K562 (cell line): ENCODE measurements around the gene MMP28. TPM values are rescaled to one million over a fixed set of nuclear protein-coding genes. Genes with fewer than 3 reads are reported as not detected.

ENCODE experiments used
- ATAC-seq: fragments of 200-7000 bp; cut with Tn5 transposase; 3 replicates; pipeline ENCODE4 v1.9.1; 2020; ENCODE audit warnings: moderate library complexity
- BruUV-seq: library from RNA; stranded (reverse); fragments of 400-500 nt; replicated peaks from 2 replicates; lab custom pipeline; 2021; lab: Mats Ljungman, UMichigan
- CTCF ChIA-PET: fragments of 300-600 bp; formaldehyde crosslinking; extraction: SDS; loops from one replicate; lab custom pipeline; 2021; ENCODE audit warnings: low intra/inter-chr PET ratio; lab: Yijun Ruan, JAX
- POLR2A ChIA-PET: fragments of 300-600, 350-650 bp; sonication (Branson Sonifier 250); formaldehyde crosslinking; extraction: SDS; loops from one replicate; lab custom pipeline; 2021; ENCODE audit warnings: antibody characterized with exemption, inconsistent platforms; lab: Yijun Ruan, JAX
- DNase-seq, 4 experiments: peaks; one replicate each; pipeline versions ENCODE4 v3.0.0 to v3.0.0-alpha.2; 2011 to 2018; ENCODE audit warnings: low spot score in 3 of 4, mixed read lengths in 3 of 4; ENCODE audit errors: extremely low read depth in 1 of 4
- FAIRE-seq: peaks from 2 replicates; lab custom pipeline; 2011; peaks lifted over from hg19 to GRCh38; lab: Jason Lieb, UNC
- H2AFZ ChIP-seq: 2 replicates; pipeline ENCODE4 v1.6.0; 2011; ENCODE audit warnings: low read depth, low read length, control low read depth, inconsistent platforms
- H3K27ac ChIP-seq: fragments of 200-600 bp; 3 replicates; pipeline ENCODE4 v1.8.0; 2011; ENCODE audit warnings: low read depth, mild to moderate bottlenecking, control low read depth, inconsistent platforms, low read length, moderate library complexity, mixed read lengths; ENCODE audit errors: extremely low read depth
- H3K27me3 ChIP-seq, 2 experiments: fragments of 300-600 bp in 1 of 2; 2 replicates in 1 of 2; 3 replicates in 1 of 2; pipeline versions ENCODE4 v1.6.0 to v1.8.0; 2011; ENCODE audit warnings: inconsistent platforms in 2 of 2, low read length in 2 of 2, mild to moderate bottlenecking in 1 of 2, mixed read lengths in 1 of 2, moderate library complexity in 1 of 2; ENCODE audit not compliant: control insufficient read depth in 2 of 2, insufficient read depth in 2 of 2
- H3K36me3 ChIP-seq: fragments of 300-600 bp; 3 replicates; pipeline ENCODE4 v1.8.0; 2011; ENCODE audit warnings: mild to moderate bottlenecking, low read length, inconsistent platforms; ENCODE audit not compliant: control insufficient read depth, insufficient read depth
- H3K4me1 ChIP-seq, 2 experiments: fragments of 200-600 bp in 1 of 2; replicated peaks in 1 of 2; 2 replicates in 1 of 2; 3 replicates in 1 of 2; pipeline versions ENCODE4 v1.5.1 to v1.8.0; 2011; ENCODE audit warnings: inconsistent platforms in 2 of 2, low read length in 2 of 2, mild to moderate bottlenecking in 1 of 2, mixed read lengths in 1 of 2, moderate library complexity in 1 of 2; ENCODE audit not compliant: control insufficient read depth in 2 of 2, insufficient read depth in 2 of 2
- H3K4me2 ChIP-seq: 2 replicates; pipeline ENCODE4 v1.6.1; 2011; ENCODE audit warnings: low read length, control low read depth, inconsistent platforms, mixed read lengths; ENCODE audit not compliant: insufficient read depth
- H3K4me3 ChIP-seq: fragments of 200-600 bp; sonication (generic), shearing (Covaris generic); 2 replicates; pipeline ENCODE4 v1.5.1; 2016; ENCODE audit warnings: control low read depth, inconsistent platforms
- H3K79me2 ChIP-seq: fragments of 200-600 bp; 3 replicates; pipeline ENCODE4 v1.8.0; 2011; ENCODE audit warnings: low read length, inconsistent platforms; ENCODE audit not compliant: control insufficient read depth, insufficient read depth
- H3K9ac ChIP-seq, 2 experiments: 2 replicates each; pipeline versions ENCODE4 v1.6.0 to v1.6.1; 2011; ENCODE audit warnings: low read depth in 2 of 2, low read length in 2 of 2, control low read depth in 1 of 2, inconsistent platforms in 1 of 2, mild to moderate bottlenecking in 1 of 2, mixed read lengths in 1 of 2; ENCODE audit not compliant: insufficient read depth in 1 of 2
- H3K9me1 ChIP-seq: one replicate; pipeline ENCODE4 v1.6.0; 2011; ENCODE audit warnings: inconsistent platforms, mild to moderate bottlenecking, low read length, moderate library complexity; ENCODE audit not compliant: control insufficient read depth, insufficient read depth
- H3K9me3 ChIP-seq: replicated peaks from 2 replicates; pipeline ENCODE4 v1.5.1; 2011; ENCODE audit warnings: low read depth, low read length, inconsistent platforms; ENCODE audit not compliant: control insufficient read depth, insufficient read depth
- H4K20me1 ChIP-seq: replicated peaks from 2 replicates; pipeline ENCODE4 v1.6.1; 2011; ENCODE audit warnings: low read length, inconsistent platforms, mixed read lengths; ENCODE audit not compliant: control insufficient read depth, insufficient read depth
- BHLHE40 ChIP-seq: IDR thresholded peaks from 2 replicates; pipeline ENCODE4 v1.6.1; 2011; ENCODE audit warnings: low read length, improper control_type of control experiment
- C11orf30 ChIP-seq: fragments of 450-650 bp; IDR thresholded peaks from 2 replicates; pipeline ENCODE4 v1.6.1; 2016; ENCODE audit warnings: low read depth, mild to moderate bottlenecking
- FUS ChIP-seq: fragments of 200-400 bp; formaldehyde crosslinking; optimal IDR thresholded peaks from 2 replicates; pipeline ENCODE3; 2017; ENCODE audit warnings: low read depth, low read length
- KAT8 ChIP-seq: fragments of 450-650 bp; IDR thresholded peaks from 2 replicates; pipeline ENCODE4 v1.6.1; 2016; ENCODE audit warnings: low read depth, mild to moderate bottlenecking
- MCM5 ChIP-seq: fragments of 450-650 bp; IDR thresholded peaks from 2 replicates; pipeline ENCODE4 v1.6.1; 2016; ENCODE audit warnings: low read depth
- NCOA2 ChIP-seq, 2 experiments: fragments of 450-650 bp; IDR thresholded peaks; 2 replicates each; pipeline ENCODE4 v1.6.1; 2018; ENCODE audit warnings: mild to moderate bottlenecking in 2 of 2, moderate library complexity in 1 of 2; ENCODE audit not compliant: partially characterized antibody in 2 of 2
- RNF2 ChIP-seq: sonication (generic); IDR thresholded peaks from 2 replicates; pipeline ENCODE4 v1.6.1; 2016
- ZBTB5 ChIP-seq: fragments of 450-650 bp; IDR thresholded peaks from 2 replicates; pipeline ENCODE4 v1.6.1; 2017; ENCODE audit warnings: antibody characterized with exemption
- ZEB2 ChIP-seq: fragments of 450-650 bp; IDR thresholded peaks from 2 replicates; pipeline ENCODE4 v1.6.1; 2016
- ZFX ChIP-seq: sonication (generic); formaldehyde crosslinking; IDR thresholded peaks from 2 replicates; pipeline ENCODE4 v1.8.0; 2022; ENCODE audit warnings: mild to moderate bottlenecking, missing genetic modification reagents, moderate library complexity
- ZMIZ1 ChIP-seq, 2 experiments: fragments of 150-350 bp in 1 of 2; IDR thresholded peaks; 2 replicates each; pipeline ENCODE4 v1.6.1; 2012 to 2016; ENCODE audit warnings: low read depth in 2 of 2, low read length in 2 of 2, mild to moderate bottlenecking in 1 of 2, moderate library complexity in 1 of 2
- WGBS: fragments of 100-300 bp; shearing (Covaris generic); methylation state at CpG from one replicate; pipeline ENCODE4 v1.1.6; 2016; ENCODE audit warnings: low coverage, mixed read lengths; ENCODE audit not compliant: insufficient coverage; ENCODE audit errors: missing lambda C conversion rate; 5-methylcytosine and 5-hydroxymethylcytosine counted together
- in situ Hi-C: fragments of 300-500 bp; cut with MboI; formaldehyde crosslinking; loops from 4 replicates; pipeline ENCODE4 v1.15.0; 2018; ENCODE audit warnings: inconsistent platforms, mixed read lengths
- intact Hi-C: fragments of 100-400 bp; cut with micrococcal nuclease; formaldehyde crosslinking; loops from 2 replicates; pipeline ENCODE4 v1.14.2; 2022
- polyA plus RNA-seq, 8 experiments: library from polyadenylated mRNA; depleted of rRNA in 4 of 8; stranded (reverse) in 5 of 8; unstranded in 3 of 8; fragments of >200 nt; fragmentation: Nextera tagmentation in 2 of 8; fragmentation: Illumina TruSeq in 1 of 8; extraction: Ambion mirVana in 2 of 8; extraction: Trizol in 1 of 8; gene quantifications; 2 replicates each; pipeline versions ENCODE4 v1.2.1 to v1.2.3, GENCODE V29; 2011 to 2014; ENCODE audit warnings: inconsistent platforms in 1 of 8, missing spikeins in 1 of 8
- total RNA-seq, 7 experiments: library from RNA; depleted of rRNA in 6 of 7; stranded (reverse); fragments of >200 nt in 6 of 7; fragmentation: Illumina TruSeq in 2 of 7; extraction: Trizol in 2 of 7; gene quantifications; 2 replicates each; pipeline versions ENCODE4 v1.2.1 to v1.2.3, GENCODE V29; 2011 to 2021; ENCODE audit warnings: low replicate concordance in 1 of 7
- TF ChIP-seq, protein P1 (sequence below), 2 experiments: fragments of 200-800 bp in 1 of 2; sonication (Bioruptor generic) in 1 of 2; sonication (generic) in 1 of 2; formaldehyde crosslinking in 1 of 2; IDR thresholded peaks in 1 of 2; conservative IDR thresholded peaks in 1 of 2; 2 replicates each; pipeline versions ENCODE4 v1.5.0 to v1.6.1; 2016 to 2020; ENCODE audit warnings: missing compliant biosample characterization in 1 of 2, missing genetic modification characterization in 1 of 2, missing genetic modification reagents in 1 of 2

The MMP28 gene
- total and polyA plus RNA-seq, 9 of the 15 experiments (the other 6 are each of a cell fraction or from before 2014, with no cell fraction given), result not detected

- Histone ChIP-seq H3K9me1 (no peaks in the 10 kb centered on the region), H3K27me3 (peaks cover 28 to 52% of the 10 kb centered on the region in 2 experiments; a peak in 4 of 5 replicates), H3K36me3 (no peaks in the 10 kb centered on the region), H3K9ac (no peak overlapping the region), H3K4me3 (no peak overlapping the region), H3K27ac (no peak overlapping the region), H3K9me3 (no peaks in the 10 kb centered on the region), H3K79me2 (no peaks in the 10 kb centered on the region), H3K4me1 (peaks cover 3 to 17% of the 10 kb centered on the region in 2 experiments; a peak in 3 of 5 replicates), H3K4me2 (no peak overlapping the region), H4K20me1 (peaks cover 3% of the 10 kb centered on the region), H2AFZ (no peak overlapping the region)
- BruUV-seq, result no TSS peak
- DNase-seq (no peak), FAIRE-seq (no peak), ATAC-seq (no peak)
- ChIA-PET CTCF (no interaction called here), POLR2A (no interaction called here)
- TF ChIP-seq ZBTB5, result no peak
- TF ChIP-seq NCOA2 (IDR thresholded peaks at IDR 0.05; ENCODE audit: partially characterized antibody in 2 of 2), result no peak
- no peak for TF ChIP-seq BHLHE40
- TF ChIP-seq FUS, result no peak
- no peak for TF ChIP-seq C11orf30
- TF ChIP-seq ZMIZ1 (IDR thresholded peaks at IDR 0.05; ENCODE audit: low read depth in 2 of 2, low read length in 2 of 2), result no peak
- no peak for TF ChIP-seq KAT8
- TF ChIP-seq ZFX, result no peak
- no peak for TF ChIP-seq MCM5
- no peak for TF ChIP-seq ZEB2
- TF ChIP-seq, protein P1, sequence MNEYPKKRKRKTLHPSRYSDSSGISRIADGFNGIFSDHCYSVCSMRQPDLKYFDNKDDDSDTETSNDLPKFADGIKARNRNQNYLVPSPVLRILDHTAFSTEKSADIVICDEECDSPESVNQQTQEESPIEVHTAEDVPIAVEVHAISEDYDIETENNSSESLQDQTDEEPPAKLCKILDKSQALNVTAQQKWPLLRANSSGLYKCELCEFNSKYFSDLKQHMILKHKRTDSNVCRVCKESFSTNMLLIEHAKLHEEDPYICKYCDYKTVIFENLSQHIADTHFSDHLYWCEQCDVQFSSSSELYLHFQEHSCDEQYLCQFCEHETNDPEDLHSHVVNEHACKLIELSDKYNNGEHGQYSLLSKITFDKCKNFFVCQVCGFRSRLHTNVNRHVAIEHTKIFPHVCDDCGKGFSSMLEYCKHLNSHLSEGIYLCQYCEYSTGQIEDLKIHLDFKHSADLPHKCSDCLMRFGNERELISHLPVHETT (CRISPR knock-in tag; conservative IDR thresholded peaks at IDR 0.05 in 1 of 2, IDR thresholded peaks at IDR 0.05 in 1 of 2), result no peak
- no peak for TF ChIP-seq RNF2
- 3% methylated on average over 7 of the region's 7 CpGs for WGBS
- in situ Hi-C loops (loop anchor here (25.0 kb wide), 1 partner anchor 1297 kb away; no protein-coding TSS in a partner anchor), intact Hi-C loops (loop anchor here (5.0 kb wide), 1 partner anchor 177 kb away; no protein-coding TSS in a partner anchor)
Observed at GRCh38 chr17:35734396-35734795, 61.0 kb downstream of the MMP28 start.
